Retinal pigment epithelial cell (primary cell): ENCODE results near the gene ZDHHC5.

ENCODE experiments used
- DNase-seq: peaks from one replicate; pipeline ENCODE4 v3.0.0-alpha.2; 2010; ENCODE audit warnings: low read depth
- H3K4me3 ChIP-seq: 2 replicates; pipeline ENCODE4 v1.5.1; 2011; ENCODE audit warnings: mild to moderate bottlenecking, low read length, control low read depth, moderate library complexity
- TF ChIP-seq, protein P1 (sequence below): conservative IDR thresholded peaks from 2 replicates; pipeline ENCODE4 v1.5.1; 2011; ENCODE audit warnings: low read depth, low read length, control low read depth, inconsistent platforms

ZDHHC5 gene, protein sequence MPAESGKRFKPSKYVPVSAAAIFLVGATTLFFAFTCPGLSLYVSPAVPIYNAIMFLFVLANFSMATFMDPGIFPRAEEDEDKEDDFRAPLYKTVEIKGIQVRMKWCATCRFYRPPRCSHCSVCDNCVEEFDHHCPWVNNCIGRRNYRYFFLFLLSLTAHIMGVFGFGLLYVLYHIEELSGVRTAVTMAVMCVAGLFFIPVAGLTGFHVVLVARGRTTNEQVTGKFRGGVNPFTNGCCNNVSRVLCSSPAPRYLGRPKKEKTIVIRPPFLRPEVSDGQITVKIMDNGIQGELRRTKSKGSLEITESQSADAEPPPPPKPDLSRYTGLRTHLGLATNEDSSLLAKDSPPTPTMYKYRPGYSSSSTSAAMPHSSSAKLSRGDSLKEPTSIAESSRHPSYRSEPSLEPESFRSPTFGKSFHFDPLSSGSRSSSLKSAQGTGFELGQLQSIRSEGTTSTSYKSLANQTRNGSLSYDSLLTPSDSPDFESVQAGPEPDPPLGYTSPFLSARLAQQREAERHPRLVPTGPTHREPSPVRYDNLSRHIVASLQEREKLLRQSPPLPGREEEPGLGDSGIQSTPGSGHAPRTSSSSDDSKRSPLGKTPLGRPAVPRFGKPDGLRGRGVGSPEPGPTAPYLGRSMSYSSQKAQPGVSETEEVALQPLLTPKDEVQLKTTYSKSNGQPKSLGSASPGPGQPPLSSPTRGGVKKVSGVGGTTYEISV

GRCh38 chr11:57667736-57668433 lies at the start of gene ZDHHC5:
Gene ZDHHC5 (plus strand): TSS chr11:57668114. CDS start chr11:57673091, 4,977 bp downstream.
- TF ChIP-seq, protein P1, sequence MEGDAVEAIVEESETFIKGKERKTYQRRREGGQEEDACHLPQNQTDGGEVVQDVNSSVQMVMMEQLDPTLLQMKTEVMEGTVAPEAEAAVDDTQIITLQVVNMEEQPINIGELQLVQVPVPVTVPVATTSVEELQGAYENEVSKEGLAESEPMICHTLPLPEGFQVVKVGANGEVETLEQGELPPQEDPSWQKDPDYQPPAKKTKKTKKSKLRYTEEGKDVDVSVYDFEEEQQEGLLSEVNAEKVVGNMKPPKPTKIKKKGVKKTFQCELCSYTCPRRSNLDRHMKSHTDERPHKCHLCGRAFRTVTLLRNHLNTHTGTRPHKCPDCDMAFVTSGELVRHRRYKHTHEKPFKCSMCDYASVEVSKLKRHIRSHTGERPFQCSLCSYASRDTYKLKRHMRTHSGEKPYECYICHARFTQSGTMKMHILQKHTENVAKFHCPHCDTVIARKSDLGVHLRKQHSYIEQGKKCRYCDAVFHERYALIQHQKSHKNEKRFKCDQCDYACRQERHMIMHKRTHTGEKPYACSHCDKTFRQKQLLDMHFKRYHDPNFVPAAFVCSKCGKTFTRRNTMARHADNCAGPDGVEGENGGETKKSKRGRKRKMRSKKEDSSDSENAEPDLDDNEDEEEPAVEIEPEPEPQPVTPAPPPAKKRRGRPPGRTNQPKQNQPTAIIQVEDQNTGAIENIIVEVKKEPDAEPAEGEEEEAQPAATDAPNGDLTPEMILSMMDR: no peak
- DNase-seq: peak; percentile 99
- H3K4me3 ChIP-seq: peak within 1 kb of the TSS; percentile 92

GRCh38 chr11:57618438-57618837 lies 49.5 kb upstream of the ZDHHC5 start:
- no peak for DNase-seq
- H3K4me3 ChIP-seq: no peak overlapping the region
- TF ChIP-seq, protein P1: no peak

DNA sequence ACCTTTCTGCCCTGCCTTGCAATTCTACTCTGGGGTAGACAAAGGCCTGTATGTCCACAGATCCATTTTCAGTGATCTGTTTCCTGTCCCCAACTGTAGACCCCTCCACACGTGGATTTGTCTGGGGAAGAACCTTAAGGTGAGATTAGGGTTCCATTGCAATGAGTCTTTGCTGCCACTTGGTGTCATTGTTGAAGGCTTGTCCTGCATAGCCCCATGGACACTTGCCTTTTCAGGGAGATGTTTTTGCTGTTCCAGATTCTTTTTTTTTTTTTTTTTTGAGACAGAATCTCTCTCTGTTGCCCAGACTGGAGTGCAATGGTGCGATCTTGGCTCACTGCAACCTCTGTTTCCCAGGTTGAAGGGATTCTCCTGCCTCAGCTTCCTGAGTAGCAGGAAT lies 48.6 kb upstream of the ZDHHC5 start:
- TF ChIP-seq, protein P1: no peak
- no peak for DNase-seq
- H3K4me3 ChIP-seq: no peak overlapping the region

DNA sequence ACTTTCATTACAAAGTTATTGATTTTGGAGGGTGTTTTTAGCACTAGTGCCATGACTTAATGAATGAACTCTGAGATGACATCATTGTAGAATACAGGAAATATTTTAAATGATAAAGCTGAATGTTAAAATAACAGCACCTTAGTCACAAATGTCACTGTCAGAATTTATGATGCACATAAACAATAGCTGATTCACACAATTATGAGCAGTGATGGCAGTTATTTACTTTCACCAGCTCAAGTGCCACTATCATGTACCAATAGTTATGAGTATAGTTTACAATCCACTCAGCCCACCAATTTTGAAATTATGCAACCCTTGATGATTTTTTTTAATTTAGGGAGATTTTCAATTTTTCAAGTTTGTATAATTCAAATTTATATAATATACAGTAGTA lies 47.4 kb upstream of the ZDHHC5 start:
- TF ChIP-seq, protein P1: no peak
- no peak for DNase-seq
- no peak overlapping the region for H3K4me3 ChIP-seq

- no peak overlapping the region for H3K4me3 ChIP-seq
- no peak for DNase-seq
- TF ChIP-seq, protein P1: no peak
Measured at GRCh38 chr11:57622263-57622662, 45.7 kb upstream of the ZDHHC5 start.

- TF ChIP-seq, protein P1: no peak
- H3K4me3 ChIP-seq: no peak overlapping the region
- no peak for DNase-seq
Measured at GRCh38 chr11:57624864-57625263, 43.0 kb upstream of the ZDHHC5 start.
